CD4-positive, alpha-beta T cell treated with Interleukin-15 for 1 hour (primary cell): ENCODE results near the gene IL1R2.

ENCODE experiments used
- DNase-seq: peaks from one replicate; pipeline ENCODE4 v3.0.0-alpha.2; 2020

Gene IL1R2, protein sequence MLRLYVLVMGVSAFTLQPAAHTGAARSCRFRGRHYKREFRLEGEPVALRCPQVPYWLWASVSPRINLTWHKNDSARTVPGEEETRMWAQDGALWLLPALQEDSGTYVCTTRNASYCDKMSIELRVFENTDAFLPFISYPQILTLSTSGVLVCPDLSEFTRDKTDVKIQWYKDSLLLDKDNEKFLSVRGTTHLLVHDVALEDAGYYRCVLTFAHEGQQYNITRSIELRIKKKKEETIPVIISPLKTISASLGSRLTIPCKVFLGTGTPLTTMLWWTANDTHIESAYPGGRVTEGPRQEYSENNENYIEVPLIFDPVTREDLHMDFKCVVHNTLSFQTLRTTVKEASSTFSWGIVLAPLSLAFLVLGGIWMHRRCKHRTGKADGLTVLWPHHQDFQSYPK

DNA sequence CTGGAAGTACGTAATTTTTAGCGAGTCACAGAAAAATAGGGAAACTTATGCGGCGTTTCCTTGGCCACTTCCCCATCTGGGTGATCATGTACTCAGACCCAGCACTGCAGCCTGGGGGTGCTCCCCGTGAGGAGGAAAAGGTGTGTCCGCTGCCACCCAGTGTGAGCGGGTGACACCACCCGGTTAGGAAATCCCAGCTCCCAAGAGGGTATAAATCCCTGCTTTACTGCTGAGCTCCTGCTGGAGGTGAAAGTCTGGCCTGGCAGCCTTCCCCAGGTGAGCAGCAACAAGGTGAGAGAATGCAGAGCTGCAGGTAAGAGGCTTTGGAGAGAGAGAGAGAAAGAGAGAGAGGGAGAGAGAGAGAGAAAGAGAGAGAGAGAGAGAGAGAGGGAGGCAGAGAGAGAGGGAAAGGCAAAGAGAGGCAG lies at the start of gene IL1R2:
IL1R2 (plus strand) TSS at position 240 of the 425 bp plus-strand sequence. CDS start 16,616 bp downstream, outside the sequence.
- DNase-seq = peak; percentile 70

DNA sequence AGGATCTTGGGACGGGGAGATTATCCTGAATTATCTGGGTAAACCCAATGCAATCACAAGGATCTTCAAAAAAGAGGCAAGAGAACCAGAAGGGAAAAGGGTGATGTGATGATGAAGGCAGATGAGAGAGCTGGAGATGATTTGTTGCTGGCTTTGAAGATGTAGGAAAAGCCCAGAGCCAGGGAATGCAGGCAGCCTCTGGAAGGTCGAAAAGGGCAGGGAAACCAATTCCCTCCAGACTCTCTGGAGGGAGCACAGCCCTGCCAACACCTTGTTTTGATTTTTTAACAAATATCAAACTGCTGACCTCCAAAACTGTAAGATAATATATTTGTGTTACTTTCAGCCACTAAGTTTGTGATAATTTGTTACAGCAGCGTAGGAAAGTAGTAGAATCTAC lies 48.9 kb upstream of the IL1R2 start:
- no peak for DNase-seq

DNA sequence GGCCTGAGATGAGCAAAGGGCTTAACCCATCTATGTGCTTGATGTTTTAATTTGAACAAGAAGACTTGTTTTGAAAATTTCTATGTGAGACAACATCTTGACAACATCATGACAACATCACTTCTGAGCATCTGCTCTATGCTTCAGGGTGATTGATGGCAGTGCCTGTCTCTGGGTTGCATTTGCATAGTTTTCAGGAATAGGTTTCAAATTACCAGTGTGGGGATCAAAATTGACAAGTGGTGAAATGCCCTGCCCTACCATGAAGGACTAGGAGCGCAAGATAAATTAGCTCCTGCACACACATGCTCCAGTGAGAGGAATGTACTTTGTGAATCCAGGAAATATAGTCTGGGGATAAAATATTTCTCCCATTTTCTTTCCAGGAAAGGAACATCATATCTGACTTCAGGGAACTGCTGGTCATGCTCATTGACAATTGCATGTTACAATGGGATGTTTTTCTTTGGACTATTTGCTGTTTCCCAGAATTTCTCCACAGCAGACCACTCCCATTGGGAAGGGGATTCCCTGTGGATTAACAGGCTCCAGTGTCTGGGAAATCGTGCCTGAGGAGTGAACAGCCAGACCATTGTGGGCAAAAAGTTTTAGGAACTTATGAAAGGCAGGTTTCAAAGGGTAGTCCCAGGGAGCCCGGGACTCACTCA lies 45.3 kb upstream of the IL1R2 start:
- no peak for DNase-seq

DNA sequence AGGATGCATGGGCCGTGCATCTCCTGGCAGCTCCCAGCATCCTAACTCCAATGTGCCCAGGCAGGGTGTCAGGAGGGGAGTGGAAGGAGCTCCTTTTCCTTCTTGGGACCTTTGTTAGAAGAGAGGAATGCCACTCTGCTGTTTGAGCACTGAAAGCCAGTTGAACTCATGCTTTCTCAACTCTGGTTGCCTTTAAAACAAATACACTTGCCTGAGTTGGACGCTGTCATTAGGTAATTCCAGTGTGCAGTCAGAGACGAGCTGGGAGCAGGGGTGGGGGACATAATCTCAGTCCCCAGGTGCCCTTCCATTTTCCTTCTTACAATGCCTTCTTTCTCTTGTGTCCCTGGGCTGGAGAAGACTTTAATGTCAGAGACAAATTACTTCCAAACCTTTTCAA lies 44.4 kb upstream of the IL1R2 start:
- DNase-seq = no peak

DNA sequence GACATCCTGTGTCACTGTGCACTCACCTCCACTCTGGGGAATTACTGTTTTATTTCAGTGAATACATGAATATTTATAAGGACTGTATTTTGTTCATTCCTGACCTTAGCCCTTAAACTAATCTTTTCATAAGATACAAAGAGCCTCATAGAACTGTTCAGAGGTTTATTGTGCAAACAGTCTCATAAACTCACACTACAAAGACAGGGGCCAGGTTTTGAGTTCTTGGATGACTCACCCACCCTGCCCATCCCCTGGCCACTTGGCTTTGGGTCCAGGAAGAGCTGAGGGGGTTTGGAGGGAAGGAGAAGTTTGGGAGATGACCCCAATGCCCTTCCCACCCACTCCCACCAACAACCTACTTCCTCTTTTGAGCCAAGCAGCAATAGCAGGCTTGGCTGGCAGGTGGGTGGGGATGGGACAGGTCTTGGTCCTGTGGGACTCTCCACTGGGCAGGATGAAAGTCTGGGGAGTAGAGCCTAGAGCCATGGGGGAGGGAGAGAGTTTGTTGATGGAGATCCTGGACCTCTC lies 43.1 kb upstream of the IL1R2 start:
- no peak for DNase-seq

DNA sequence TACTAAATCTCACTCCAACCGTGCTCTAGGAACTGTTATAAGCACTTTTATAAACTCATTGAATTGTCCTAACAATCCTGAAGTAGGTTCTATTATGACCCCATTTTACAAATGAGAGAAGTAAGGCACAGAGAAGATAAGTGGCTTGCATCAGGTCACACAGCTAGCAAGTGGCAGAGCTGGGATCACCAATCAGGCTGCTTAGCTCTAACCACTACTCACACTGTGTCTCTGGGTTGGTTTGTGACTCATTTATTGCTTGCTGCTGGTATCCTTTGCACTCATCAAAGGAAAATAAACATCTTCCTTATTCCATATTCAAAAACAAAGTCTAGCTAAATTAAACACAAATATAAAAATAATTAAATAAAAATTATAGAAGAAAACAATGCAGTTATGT lies 42.5 kb upstream of the IL1R2 start:
- DNase-seq = no peak

DNA sequence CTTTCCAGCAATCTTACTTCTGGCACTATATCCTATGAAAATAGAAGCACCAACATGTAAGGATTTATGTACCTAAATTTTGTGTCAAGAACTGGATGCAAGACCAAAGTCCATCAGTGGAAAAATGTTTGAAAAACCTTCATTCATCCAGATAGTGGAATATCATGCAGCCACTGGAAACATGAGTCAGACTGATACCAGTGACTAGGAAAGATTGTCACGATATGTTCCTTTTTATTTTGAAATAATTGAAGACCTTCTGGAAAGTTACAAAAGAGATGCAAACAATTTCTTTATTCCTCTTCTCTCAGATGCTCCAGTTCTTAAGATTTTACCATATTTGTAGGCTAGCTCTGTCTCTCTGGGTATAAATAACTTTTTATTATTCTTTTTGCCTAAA lies 40.5 kb upstream of the IL1R2 start:
- DNase-seq = no peak

DNA sequence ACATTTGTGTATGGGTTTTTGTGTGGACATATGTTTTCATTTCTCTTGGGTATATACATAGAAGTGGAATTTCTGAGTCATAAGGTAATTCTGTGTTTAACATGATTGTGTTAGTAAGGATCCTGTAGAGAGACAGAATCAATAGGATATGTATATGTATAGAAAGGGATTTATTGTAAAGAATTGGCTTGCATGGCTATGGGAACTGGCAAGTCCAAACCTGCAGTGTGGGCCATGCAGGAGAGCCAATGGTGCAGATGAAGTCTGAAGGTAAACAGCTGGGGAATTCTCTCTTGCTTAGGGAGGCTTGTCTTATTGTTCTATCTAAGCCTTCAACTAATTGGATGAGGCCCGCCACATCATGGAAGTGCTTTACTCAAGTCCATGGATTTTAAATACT lies 39.2 kb upstream of the IL1R2 start:
- DNase-seq = no peak

DNA sequence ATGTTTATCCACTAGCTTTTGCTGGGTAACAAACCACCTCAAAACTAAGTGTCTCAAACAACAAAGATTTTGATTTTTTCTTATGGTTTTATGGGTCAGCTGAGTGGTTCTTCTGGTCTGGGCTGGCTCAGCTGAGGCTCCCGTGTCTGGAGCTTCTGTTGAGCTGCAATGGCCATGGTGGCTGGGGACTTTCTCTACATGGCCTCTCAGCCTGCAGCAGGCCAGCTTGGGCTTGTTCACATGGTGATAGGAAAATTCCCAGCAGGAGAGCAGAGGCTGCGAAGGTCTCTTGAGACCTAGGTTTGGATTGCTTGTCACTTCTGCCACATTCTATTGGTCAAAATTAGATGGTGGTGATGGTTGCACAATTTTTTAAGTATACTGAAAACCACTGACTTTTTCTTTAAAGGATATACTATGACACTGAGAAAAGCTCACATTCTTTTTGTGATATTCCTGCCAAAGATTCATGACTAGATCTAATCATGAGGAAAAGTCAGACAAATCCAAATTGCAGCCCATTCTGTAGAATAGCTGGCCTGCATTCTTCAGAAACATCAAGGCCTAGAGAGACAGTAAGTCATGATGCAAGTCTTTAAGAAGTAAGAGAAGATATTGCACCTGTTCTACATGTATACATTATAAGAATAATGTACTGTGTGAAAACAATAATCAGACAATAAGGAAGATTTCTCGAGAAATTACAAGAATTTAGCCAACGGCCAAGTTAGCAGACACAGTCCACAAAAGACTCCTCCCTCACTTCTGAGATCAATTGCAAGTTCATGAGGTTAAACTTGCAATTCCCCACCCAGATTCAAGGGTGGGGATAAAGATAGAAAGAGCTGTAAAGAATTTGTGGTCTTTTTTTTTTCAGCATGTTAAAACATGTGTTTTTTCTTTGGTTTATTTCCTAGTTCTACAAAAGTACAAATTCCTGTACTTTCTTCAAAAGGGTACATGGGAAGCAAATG lies 35.0 kb upstream of the IL1R2 start:
- DNase-seq = no peak

DNA sequence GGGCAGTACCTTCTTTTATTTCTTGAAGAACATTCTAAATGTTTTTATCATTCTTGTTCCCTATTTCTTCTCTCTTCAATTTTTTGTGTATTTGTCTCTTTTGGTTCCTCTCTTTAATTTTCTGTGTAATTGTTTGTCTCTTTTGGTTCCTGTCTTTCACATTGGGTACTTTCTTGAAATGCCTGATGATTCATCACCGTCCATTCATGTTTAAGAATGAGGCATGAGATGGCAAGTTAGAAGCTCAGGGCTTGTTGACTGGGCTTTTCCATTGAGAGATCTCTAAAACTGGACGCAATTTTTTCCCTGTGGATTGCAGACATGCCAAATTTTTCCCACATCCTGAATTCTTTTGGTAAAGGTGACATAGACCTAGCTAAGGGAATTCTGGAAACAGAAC lies 33.7 kb upstream of the IL1R2 start:
- no peak for DNase-seq

DNA sequence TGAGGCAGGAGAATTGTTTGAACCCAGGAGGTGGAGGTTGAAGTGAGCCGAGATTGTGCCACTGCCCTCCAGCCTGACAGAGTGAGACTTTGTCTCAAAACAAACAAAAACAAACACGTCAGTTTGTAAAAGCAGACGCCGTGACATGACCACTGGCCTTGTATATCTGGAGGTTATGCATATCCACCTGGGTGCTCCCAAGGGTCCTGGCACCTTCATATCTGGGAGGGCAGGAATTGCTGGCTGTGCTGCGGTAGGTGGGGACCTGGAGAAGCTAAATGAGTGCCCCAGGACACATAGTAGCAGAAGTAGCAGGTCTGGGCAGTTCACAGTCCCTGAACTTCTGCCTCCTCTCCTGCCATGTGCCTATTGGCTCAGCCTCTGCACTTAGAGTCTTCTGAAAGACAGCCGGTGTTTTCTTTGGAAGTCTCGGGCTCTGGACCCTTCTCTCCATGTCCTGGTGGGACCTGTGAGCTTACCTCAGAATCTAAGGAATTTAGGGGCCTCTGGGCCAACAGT lies 30.9 kb upstream of the IL1R2 start:
- no peak for DNase-seq

DNA sequence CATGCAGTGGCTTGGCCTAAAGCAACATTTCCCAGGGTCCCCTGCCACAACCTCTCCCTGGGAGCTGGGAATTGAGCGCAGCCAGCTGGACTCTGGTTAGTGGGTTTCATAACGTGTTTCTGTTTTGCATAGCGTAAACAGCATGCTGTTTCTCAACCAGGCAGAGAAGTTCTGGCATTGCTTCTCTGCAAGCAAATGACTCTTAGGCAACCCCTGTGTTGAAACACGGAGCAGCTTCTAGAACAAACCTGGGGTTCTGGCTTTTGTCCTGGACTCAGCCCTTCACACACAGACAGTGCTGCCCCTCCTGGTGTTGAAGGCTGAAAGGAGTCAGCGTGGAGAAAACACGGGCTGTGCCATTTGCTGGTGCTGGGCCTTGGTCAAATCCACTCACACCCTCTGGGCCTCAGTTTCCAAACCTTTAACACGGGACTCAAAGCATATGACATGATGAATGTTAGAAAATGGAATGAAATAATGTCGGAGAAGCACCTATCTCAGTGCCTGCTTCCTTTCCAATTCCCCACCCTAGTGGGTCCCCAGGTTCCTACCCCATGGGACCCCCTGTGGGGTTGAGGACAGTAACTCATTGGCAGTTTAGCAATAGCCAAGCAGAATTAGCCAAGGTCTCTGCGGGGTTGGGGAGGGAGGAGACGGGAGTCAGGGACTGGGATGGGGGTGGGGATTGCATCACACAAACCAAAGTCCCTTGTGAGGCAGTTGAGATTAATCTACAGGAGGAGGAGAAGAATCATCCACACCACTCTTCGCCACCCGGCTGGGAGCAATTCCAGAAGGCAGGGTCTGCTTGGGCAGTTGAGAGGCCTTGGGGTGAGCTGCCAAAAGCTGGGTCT lies 30.2 kb upstream of the IL1R2 start:
- peak; percentile 60 for DNase-seq

DNA sequence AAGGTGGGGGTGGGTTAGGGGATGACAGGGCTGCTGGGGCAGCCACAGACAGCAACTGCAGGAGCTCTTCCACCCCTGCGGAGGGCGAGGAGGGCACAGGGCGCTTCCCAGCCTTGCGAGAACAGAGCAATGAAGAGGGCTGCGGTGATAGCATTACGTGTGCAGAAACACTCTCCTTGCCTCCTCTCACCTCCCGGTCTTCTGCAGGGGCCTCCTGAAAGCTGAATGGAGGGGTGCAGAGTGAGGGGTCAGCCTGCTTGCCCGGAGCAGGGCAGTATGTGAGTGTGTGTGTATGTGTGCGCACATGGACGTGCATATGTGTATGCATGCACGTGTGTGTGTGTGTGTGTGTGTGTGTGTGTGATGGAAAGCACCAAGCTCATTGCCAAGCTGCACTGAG lies 29.5 kb upstream of the IL1R2 start:
- DNase-seq = no peak

DNA sequence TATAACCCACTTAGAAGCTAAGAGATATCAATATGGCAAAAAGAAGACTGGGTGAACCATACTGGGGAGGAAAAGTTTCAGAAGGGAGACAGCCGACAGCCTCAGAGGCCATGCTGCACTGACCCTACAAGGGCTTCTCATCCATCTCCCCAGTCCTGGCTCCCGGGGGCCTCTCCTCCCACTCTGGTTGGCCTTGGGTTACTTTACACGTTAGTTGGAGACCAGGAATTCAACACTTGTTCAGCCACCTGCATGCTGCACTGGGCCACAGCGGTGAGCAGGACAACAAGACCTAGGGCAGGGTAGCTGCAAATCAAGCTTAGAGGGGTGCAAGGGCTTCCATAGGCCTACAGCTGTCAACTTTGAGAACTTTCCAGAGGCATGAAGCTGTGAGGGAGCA lies 28.6 kb upstream of the IL1R2 start:
- DNase-seq = no peak

DNA sequence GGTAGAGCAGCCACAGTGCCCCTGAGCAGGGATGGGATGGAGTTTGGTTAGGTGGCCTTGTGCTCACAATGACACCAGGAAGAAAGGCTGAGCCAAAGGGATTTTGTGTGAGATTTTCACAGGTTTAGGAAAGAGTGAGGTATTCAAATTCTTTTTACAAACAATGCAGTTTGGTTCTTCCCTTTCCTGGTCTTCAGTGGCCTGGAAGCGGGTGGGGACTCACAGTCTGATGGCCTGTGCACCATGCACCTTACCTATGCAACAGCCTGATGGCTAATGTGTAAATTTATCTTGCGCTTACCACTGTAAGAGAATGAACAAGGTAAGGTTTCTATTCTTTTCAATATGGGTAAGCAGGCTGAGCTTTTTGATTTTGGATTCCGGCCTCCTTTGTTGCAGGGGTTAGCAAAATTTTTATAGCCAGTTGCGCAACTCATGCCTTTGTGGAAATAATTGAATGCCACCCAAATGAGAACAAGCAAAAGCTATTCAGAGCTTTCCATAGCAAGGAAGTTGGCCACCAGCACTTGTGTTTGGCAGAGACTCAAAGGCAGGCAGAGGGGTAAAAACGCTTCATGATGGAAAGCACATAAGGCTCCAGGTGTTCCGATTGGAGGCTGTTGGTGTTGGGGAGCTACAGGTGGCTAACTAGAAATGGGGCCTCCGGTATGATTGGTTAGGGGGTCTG lies 23.8 kb upstream of the IL1R2 start:
- DNase-seq = no peak

DNA sequence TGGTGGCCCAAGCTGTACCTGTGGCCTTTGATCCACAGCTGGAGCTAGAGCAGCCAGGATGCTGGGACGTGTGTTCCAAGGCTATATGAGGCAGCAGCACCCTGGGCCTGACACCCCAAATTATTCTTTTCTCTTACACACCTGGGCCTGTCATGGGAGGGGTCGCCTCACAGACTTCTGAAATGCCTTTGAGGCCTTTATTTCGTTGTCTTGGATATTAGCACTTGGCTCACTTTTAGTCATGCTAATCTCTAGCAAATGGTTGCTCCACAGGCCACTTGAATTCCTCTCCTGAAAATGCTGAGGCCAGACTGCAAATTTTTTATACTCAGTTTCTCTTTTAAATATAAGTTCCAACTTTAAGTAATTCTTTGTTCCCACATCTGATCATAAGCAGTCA lies 22.0 kb upstream of the IL1R2 start:
- no peak for DNase-seq

DNA sequence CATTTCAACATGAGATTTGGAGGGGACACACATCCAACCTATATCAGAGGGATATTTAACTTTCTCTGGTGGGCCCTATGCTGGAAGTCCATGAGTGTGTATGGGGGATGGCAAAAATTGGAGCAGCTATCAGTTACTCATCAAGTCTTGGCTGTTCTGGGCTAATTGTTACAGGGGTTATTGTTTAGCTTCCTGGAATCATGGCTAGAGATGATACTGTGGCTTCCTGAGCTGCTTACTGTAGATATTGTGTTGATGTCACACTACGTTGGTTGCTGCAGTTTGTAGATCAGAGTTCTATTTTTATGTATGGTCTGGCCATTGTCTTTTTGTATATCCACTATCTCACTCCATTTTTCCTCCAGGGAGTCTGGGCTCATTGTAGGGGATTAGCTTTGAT lies 20.9 kb upstream of the IL1R2 start:
- DNase-seq = no peak

DNA sequence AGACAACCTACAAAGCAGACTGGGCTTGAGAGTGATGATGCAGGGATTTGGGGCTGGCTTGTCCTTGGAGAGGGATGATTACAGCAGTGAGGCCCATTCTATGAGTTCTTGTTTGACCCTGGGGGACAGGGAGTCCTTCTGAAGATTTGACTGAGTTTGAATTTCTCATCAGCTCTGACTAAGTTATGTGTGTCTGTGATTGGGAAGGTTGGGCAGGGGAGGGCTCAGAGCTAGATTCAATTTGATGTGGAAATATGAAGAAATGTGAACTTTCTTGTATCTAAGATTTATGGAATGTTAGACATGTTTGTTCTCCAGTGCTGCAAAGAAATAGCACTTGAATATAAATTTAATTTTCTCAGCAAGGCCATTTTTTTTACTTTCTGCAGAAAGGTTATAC lies 19.9 kb upstream of the IL1R2 start:
- no peak for DNase-seq

DNA sequence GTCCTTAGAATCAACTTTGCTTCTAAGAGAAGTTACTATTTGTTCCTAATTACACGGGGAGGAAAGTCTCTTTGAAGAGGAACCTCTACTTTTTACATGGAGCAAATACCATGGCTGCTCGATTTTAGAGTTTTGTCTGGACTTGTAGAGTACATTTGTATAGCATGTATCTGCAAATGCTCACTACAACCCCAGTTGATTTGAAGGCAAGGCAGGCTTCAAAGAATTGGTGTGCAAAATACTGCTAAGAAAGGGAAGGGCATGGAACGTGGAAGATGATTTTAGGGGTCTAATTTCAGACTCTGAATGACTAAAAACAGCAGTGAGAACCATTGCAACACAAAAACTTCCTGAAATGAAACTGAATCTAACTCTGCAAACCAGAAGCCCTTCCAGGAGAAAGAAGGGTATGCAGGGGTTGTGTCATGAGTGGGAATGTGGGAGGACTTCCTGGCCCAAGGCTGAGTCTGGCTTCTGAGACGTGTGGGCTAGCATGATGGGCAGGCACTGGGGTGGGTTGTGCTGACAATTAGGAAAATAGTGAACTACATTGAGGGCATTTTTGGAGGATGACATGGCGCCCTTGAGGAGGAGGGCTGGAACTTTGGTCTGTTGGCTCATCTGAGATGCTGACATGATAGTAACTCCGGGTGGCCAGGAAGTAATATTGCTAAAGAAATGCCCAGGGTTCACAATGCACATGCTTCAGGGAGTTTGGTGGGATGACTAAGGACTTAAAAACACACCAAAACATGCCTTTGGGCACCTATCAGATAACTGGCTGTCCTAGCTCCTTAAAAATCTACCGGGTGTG lies 18.9 kb upstream of the IL1R2 start:
- no peak for DNase-seq

DNA sequence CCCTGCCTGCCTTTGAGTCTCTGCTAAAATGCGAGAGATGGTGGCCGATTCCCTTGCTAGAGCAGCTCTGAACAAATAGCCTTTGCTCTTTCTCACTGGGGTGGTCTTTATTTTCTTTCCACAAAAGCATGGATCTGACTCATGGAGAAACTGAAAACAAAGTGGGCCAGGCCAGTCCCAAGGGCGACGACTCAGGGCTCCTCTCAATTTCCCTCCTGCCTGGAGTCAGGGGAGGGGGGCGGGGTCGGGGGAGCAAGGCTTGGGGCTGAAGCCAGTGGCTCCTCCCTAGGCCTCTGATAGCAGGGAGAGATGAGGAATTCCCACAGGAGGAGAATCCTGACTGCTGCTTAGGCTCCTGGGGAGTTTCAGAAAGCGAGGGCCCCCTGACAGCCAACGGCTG lies 17.1 kb upstream of the IL1R2 start:
- DNase-seq = no peak
